ENCODE data around the gene LRRC27. TPM values are rescaled to one million over a fixed set of nuclear protein-coding genes. Genes with fewer than 3 reads are reported as not detected.

Gene LRRC27
- total RNA-seq, 6 experiments from 2014 or later: 2.2 to 5.4 (median 3.2) TPM

DNA sequence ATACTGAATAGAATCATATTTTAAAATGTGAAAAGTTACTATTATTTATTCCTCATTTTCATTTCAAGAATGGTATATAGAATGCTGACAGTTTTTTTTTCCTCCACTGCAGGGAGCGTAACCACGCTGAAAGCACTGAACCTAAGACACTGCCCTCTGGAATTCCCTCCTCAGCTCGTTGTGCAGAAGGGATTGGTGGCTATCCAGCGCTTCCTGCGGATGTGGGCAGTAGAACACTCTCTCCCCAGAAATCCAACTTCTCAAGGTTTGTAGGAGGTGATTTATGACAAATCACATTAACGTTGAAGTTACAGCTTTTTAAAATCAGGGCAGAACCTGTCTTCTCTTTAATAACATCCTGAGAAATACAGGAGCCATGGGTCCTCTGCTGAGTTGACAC is 12.4 kb downstream of the LRRC27 start:
- 87% methylated on average over 6 of the region's 6 CpGs for WGBS (ENCODE audit: insufficient coverage, low coverage, low lambda C conversion rate, missing lambda C conversion rate)
- no peak for TF ChIP-seq POLR2A (IDR thresholded peaks at IDR 0.05)
- TF ChIP-seq, protein P1, sequence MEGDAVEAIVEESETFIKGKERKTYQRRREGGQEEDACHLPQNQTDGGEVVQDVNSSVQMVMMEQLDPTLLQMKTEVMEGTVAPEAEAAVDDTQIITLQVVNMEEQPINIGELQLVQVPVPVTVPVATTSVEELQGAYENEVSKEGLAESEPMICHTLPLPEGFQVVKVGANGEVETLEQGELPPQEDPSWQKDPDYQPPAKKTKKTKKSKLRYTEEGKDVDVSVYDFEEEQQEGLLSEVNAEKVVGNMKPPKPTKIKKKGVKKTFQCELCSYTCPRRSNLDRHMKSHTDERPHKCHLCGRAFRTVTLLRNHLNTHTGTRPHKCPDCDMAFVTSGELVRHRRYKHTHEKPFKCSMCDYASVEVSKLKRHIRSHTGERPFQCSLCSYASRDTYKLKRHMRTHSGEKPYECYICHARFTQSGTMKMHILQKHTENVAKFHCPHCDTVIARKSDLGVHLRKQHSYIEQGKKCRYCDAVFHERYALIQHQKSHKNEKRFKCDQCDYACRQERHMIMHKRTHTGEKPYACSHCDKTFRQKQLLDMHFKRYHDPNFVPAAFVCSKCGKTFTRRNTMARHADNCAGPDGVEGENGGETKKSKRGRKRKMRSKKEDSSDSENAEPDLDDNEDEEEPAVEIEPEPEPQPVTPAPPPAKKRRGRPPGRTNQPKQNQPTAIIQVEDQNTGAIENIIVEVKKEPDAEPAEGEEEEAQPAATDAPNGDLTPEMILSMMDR (IDR thresholded peaks at IDR 0.05): no peak
- DNase-seq (peak in 1 of 3 donors; percentile 1), ATAC-seq (no peak)
- Histone ChIP-seq H3K36me3 (no peaks in the 10 kb centered on the region), H3K27ac (no peak overlapping the region), H3K27me3 (no peaks in the 10 kb centered on the region), H3K9me3 (no peaks in the 10 kb centered on the region), H3K4me3 (no peak overlapping the region), H3K4me1 (peaks cover 0 to 8% (median 4%) of the 10 kb centered on the region in 4 donors)
- intact Hi-C loops (cut with DNase I): no loop called here

DNA sequence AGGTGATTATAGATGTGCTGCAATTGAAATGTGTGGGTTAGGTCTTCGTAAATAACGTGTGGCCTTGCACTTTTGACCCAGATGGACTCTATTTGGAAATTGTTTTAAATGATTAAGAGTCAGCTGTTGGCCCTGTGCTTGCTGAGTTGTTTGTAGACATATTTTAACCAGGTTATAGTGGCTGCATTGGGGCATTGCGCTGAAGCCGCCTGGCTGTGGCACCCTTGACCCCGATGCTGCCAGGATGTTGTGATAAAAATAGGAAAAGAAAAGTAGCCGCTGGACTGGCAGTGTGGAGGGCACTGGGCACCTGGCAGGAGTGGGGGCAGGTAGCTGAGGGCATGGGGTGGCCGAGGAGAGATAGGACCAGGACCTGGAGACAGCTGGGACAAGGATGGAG is 13.4 kb downstream of the LRRC27 start:
- H3K27ac ChIP-seq: no peak overlapping the region
- 31% methylated on average over 7 of the region's 7 CpGs for WGBS (ENCODE audit: insufficient coverage, low coverage, low lambda C conversion rate, missing lambda C conversion rate)
- intact Hi-C loops (cut with DNase I): no loop called here
- H3K4me3 ChIP-seq: no peak overlapping the region
- H3K27me3 ChIP-seq: no peaks in the 10 kb centered on the region
- H3K36me3 ChIP-seq: no peaks in the 10 kb centered on the region
- peaks cover 0 to 8% (median 4%) of the 10 kb centered on the region in 4 donors for H3K4me1 ChIP-seq
- ATAC-seq (peak; percentile 69 to 94 (median 74)), DNase-seq (peak in 1 of 3 donors; percentile 60)
- no peaks in the 10 kb centered on the region for H3K9me3 ChIP-seq
- TF ChIP-seq POLR2A (IDR thresholded peaks at IDR 0.05): no peak
- TF ChIP-seq, protein P1 (IDR thresholded peaks at IDR 0.05): peak in 1 of 4 donors; percentile 14

- DNase-seq: peak in 1 of 3 donors; percentile 14
- Histone ChIP-seq H3K27ac (no peak overlapping the region), H3K36me3 (no peaks in the 10 kb centered on the region), H3K4me1 (peaks cover 0 to 8% (median 4%) of the 10 kb centered on the region in 4 donors), H3K27me3 (no peaks in the 10 kb centered on the region), H3K4me3 (no peak overlapping the region), H3K9me3 (no peaks in the 10 kb centered on the region)
- 84% methylated on average over 8 of the region's 9 CpGs for WGBS (ENCODE audit: insufficient coverage, low coverage, low lambda C conversion rate, missing lambda C conversion rate)
- no peak for ATAC-seq
- intact Hi-C loops (cut with DNase I): no loop called here
- TF ChIP-seq POLR2A (IDR thresholded peaks at IDR 0.05): no peak
- TF ChIP-seq, protein P1 (IDR thresholded peaks at IDR 0.05): no peak
These were observed 14.8 kb downstream of the LRRC27 start for GRCh38 chr10:132346806-132347205.

- 92% methylated on average over 10 of the region's 23 CpGs for WGBS (ENCODE audit: insufficient coverage, low coverage, low lambda C conversion rate, missing lambda C conversion rate)
- H3K27me3 ChIP-seq: no peaks in the 10 kb centered on the region
- intact Hi-C loops (cut with DNase I): no loop called here
- peaks cover 0 to 8% (median 4%) of the 10 kb centered on the region in 4 donors for H3K4me1 ChIP-seq
- peak in 2 of 4 donors; percentile 9 to 17 for ATAC-seq
- no peaks in the 10 kb centered on the region for H3K36me3 ChIP-seq
- TF ChIP-seq, protein P1 (IDR thresholded peaks at IDR 0.05): no peak
- TF ChIP-seq POLR2A (IDR thresholded peaks at IDR 0.05): no peak
- H3K27ac ChIP-seq: no peak overlapping the region
- no peak overlapping the region for H3K4me3 ChIP-seq
- DNase-seq: peak in 1 of 3 donors; percentile 16
- no peaks in the 10 kb centered on the region for H3K9me3 ChIP-seq
These were observed 15.4 kb downstream of the LRRC27 start for GRCh38 chr10:132347211-132347930.
